NCI-H345 treated with DMSO at 0.1 percent for 48 hours (cell line): ENCODE measurements around the gene ZNF862.

Source experiments
- DNase-seq: peaks from one replicate; lab custom pipeline; 2025; ENCODE audit not compliant: unreplicated experiment; lab: John Stamatoyannopoulos, UW

The ZNF862 gene

DNA sequence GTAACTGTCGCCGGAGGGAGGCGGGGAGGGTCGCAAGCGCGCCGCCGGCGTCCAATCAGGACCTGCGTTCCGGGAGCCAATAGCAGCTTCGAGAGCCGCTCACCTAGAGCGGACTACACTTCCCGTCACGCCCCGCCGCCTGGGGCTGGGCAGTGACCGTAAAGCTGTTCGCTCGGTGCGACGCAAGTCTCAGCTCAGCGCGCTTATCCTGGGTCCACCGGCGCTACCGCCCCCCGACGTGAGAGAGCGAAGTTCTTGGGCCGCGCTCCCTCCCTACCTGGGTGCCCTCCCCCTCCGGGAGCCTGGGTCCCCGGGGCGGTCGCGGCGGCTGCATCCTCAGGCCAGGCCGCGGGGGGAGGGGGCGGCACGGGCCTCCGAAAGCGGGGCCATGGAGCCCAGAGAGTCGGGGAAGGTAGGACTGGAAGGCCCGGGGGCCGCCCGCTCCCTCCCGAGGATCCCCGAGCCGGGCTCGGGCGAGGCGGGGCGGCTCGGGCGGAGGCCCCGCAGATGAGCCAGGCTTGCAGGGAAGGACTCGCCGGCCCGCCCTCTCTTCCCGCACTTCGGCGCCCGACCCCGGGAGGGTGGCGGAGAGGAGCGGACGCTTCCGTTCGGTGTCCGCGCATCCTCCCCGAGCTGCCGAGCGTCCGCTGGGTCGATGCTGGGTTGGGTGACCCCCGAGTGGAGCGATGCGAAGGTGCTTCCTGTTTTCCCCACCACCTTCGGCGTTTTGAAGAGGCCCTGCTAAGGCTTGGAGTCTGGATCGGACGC lies at the start of gene ZNF862:
TSS of gene ZNF862 (plus strand) at position 152 of the 768 bp plus-strand sequence. CDS start at position 389, 237 bp downstream.
- peak; percentile 86 for DNase-seq

DNA sequence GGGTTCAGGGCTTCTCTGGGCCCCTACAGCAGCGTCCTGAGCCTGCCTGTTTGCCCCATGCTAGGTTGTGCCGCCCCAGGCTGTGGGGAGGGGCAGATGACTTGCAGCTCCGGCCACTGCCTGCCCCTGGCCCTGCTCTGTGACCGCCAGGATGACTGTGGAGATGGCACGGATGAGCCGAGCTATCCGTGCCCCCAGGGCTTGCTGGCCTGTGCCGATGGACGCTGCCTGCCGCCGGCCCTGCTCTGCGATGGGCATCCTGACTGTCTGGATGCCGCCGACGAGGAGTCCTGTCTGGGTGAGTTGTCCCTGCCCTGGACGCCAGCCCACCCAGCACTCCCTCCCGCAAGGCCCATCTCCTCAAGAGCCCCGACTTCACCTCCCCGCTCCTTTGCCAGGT lies 49.1 kb upstream of the ZNF862 start:
- DNase-seq, result no peak

DNA sequence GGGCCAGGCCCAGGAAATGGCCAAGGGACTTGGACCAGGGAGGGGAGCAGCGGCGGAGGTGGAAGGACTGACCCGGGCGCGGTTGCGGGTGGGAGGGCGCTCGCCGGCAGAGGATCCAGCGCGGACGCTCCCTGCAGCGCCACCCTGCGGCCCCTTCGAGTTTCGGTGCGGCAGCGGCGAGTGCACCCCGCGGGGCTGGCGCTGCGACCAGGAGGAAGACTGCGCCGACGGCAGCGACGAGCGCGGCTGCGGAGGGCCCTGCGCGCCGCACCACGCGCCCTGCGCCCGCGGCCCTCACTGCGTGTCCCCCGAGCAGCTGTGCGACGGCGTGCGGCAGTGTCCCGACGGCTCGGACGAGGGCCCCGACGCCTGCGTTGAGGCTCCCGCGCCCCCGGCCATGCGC lies 48.0 kb upstream of the ZNF862 start:
- no peak for DNase-seq

DNA sequence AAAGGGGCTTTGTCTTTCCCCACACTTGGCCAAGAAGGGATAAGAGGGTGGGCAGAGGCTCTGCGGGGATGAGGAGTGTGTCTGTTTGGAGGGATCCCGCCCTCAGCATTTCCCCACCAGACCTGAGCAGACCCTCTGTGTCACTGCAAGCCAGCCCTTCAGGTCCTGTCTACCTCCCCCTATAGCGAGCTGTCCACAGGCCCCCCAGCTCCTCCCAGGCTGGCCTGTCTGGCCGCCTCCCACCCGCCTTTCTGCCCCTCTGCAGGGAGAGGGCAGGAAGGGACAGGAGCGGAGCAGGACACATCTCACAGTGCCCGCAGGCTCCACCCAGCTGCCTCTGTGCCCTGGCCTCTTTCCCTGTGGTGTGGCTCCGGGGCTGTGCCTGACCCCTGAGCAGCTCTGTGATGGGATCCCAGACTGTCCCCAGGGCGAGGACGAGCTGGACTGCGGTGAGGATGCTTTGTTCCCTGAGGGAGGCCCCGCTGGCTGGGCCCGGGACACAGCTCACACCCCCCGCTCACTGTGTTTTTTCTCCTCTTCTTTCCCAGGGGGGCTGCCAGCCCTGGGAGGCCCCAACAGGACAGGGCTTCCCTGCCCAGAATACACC lies 47.3 kb upstream of the ZNF862 start:
- no peak for DNase-seq

DNA sequence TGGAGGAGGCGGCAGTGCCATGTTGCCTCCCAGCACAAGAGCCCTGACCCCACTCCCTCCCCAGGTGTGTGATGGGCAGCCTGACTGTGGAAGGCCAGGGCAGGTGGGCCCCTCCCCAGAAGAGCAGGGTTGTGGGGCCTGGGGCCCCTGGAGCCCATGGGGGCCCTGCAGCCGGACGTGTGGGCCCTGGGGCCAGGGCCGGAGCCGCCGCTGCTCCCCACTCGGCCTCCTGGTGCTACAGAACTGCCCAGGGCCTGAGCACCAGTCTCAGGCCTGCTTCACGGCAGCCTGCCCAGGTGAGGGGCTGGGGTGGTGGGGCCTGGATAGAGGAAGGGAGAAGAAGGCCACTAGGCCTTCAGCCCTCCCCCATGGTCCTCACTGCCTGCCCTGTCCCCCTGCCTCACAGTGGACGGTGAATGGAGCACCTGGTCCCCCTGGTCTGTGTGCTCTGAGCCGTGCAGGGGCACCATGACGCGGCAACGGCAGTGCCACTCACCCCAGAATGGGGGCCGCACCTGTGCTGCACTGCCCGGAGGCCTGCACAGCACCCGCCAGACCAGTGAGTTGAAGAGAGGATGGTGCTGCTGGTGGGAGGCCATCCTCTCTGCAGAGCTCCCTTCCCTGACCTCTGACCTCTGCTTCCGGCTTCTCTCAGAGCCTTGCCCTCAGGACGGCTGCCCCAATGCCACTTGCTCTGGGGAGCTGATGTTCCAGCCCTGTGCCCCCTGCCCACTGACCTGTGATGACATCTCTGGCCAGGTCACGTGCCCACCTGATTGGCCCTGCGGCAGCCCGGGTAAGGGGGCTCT lies 46.6 kb upstream of the ZNF862 start:
- no peak for DNase-seq

DNA sequence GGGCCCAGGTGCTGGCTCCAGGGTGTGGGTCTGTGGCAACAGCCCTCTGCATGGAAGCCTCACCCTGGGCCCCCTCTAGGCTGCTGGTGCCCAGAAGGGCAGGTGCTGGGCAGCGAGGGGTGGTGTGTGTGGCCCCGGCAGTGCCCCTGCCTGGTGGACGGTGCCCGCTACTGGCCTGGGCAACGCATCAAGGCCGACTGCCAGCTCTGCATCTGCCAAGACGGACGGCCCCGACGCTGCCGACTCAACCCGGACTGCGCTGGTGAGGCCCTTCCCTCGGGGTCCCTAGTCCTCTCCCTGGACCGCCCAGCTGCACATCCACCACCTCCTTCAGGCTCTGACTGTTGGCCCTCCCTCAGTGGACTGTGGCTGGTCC lies 46.0 kb upstream of the ZNF862 start:
- no peak for DNase-seq

DNA sequence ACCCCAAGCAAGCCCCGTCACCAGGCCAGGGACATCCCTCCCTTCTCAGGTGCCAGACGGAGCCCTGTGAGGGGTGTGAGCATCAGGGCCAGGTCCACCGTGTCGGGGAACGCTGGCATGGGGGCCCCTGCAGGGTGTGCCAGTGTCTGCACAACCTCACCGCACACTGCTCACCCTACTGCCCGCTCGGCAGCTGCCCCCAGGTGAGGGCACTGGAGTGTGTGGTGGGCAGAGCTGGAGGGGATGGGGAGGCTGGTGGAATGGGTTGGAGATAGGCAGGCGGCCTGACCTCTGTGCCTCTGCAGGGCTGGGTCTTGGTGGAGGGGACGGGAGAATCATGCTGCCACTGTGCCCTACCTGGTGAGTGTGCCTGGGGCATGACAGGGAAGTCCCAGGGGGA lies 44.9 kb upstream of the ZNF862 start:
- no peak for DNase-seq

DNA sequence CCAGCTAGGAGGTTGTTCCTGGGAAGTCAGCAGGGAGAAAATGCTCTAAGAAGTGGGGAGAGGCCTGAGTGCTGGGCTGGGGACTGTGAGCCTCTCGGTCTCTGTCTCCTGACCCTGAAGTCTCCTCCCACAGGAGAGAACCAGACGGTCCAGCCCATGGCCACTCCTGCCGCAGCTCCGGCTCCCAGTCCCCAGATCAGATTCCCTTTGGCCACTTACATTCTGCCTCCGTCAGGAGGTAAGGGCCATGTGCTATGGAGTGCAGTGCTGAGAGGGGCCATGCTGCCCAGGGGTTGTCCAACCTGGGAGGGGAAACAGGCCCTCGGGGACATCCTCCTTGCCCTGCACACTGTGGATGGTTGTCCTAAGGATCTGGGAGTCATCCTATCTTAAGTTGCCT lies 43.5 kb upstream of the ZNF862 start:
- no peak for DNase-seq

DNA sequence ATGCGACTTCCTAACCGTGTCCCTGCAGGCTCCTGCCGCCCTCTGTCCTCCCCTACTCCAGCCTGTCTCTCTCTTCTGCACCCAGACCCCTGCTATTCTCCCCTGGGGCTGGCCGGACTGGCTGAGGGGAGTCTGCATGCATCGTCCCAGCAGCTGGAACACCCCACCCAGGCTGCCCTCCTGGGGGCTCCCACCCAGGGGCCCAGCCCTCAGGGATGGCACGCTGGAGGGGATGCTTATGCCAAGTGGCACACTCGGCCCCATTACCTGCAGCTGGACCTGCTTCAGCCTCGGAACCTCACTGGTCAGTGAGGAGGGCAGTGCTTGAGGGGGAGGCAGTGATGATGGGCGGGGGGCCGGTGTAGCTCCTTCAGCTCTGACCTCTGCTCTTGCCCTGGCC lies 43.0 kb upstream of the ZNF862 start:
- DNase-seq, result no peak

DNA sequence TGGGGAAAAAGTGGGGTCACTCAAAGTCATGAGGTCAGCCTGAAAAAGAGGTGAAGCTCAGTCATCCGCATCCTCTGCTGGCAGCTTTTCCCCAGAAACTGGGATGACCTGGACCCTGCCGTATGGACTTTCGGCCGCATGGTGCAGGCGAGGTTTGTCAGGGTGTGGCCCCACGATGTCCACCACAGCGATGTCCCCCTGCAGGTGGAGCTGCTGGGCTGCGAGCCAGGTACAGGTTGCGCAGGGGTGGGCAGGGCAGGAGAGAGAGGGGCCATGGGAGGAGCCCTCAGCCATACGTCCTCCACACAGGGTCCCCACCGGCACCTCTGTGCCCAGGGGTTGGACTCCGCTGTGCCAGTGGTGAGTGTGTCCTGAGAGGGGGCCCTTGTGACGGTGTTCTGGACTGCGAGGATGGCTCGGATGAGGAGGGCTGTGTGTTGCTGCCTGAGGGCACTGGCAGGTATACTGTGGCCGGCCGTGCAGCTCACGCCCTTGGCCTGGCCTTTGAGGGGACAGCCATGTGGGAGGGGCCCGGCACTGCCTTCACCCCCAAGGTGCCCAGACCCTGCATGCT lies 41.8 kb upstream of the ZNF862 start:
- DNase-seq, result no peak

DNA sequence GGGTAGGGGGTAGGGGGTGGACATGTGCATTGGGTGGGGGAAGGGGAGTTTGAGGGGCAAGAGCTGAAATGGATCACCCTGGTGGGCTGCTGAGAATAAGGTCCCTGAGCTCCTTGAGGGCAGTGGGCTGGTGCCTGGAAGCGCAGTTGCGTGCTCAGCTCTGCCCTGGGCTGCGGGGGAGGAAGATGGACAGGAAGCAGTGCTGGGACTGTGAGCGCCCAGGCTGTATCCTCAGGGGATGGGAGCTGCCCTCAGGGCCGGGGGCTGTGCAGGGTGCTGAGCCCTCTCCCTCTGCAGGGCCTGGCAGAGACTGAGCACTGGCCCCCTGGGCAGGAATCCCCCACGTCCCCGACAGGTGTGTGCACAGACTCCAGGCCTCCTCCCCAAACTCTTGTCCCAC lies 40.4 kb upstream of the ZNF862 start:
- no peak for DNase-seq

DNA sequence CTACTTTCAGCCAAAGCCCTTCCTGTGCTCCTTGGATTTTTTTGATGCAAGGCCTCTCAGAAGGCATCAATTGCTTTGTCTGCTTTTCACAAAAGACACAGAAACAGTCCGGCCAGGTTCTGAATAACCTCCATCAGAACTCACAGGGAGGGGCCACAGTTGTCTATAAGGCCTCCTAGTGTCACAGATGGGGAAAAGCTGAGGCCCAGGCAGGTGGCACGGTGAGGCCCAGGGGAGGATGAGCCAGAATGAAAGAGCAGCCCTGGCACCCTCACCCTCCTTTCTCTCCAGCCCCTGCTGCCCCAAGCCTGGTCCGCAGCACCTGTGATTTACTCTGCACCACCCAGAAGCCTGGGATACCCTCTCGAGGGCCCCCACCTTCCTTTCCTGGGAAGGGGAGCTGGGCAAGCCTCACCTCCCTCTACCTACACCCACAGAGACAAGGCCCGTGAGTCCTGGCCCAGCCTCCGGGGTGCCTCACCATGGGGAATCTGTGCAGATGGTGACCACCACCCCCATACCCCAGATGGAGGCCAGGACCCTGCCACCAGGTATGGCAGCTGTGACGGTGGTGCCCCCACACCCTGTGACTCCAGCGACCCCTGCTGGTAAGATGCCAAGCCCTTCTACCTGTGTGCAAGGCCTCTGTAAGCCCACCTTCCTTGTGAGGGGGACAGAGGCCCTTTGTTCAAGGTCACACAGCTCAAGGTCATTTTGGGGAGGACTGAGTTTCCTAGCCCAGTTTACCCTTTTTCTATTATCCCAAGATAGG lies 38.6 kb upstream of the ZNF862 start:
- DNase-seq, result no peak

DNA sequence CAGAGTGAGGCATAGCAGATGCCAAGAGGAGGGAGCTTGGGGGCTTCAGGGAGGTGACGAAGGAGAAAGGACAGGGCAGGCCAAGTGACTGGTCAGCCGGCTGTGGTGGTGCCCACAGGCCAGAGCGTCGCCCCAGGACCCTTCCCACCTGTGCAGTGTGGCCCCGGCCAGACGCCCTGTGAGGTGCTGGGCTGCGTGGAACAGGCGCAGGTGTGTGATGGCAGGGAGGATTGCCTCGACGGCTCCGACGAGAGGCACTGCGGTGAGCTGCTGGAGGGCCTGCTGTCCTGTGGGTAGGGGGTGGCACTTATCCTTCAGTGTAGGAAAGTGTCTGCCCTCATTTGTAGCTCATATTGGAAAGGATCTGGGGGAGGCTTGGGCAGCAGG lies 38.0 kb upstream of the ZNF862 start:
- no peak for DNase-seq

DNA sequence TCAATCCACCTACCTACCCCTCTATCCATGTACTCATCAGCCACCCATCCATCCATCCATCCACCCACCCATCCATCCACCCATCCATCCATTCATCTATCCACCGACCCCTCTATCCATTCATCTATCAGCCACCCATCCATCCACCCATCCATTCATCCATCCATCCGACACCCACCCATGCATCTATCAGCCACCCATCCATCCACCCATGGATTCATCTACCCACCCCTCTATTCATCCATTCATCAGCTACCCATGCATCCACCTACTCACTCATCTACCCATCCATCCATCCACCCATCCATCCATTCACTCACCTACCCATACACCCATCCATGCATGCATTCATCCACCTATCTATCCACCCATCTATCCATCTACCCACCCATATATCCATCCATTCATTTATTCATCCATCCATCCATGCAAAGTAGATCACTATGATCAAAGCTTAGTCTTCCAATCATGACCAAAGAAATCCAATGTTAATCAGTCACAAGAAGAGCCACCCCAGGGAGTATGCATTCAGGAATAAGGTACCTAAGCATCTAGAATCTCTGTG lies 37.1 kb upstream of the ZNF862 start:
- DNase-seq, result no peak

DNA sequence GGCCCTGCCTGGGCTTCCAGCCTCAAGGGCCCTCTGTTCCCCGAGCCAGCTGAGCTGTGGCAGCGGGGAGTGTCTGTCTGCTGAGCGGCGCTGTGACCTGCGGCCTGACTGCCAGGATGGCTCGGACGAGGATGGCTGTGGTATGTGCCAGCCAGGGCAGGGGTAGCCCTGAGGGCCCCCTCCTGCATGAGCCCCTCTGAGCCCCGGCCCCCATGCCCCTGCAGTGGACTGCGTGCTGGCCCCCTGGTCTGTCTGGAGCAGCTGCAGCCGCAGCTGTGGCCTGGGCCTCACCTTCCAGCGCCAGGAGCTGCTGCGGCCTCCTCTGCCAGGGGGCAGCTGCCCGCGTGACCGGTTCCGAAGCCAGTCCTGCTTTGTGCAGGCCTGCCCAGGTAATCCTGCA lies 36.4 kb upstream of the ZNF862 start:
- no peak for DNase-seq

DNA sequence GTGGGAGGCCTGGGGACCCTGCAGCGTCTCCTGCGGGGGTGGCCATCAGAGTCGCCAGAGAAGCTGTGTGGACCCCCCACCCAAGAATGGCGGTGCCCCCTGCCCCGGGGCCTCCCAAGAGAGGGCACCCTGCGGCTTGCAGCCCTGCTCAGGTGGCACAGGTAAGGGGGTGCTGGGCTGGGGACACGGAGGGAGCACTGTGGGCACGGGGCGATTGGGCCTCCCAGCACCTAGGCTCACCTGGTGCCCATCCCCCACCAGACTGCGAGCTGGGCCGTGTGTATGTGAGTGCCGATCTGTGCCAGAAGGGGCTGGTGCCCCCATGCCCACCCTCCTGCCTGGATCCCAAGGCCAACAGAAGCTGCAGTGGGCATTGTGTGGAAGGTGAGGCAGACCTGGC lies 35.2 kb upstream of the ZNF862 start:
- DNase-seq, result no peak

DNA sequence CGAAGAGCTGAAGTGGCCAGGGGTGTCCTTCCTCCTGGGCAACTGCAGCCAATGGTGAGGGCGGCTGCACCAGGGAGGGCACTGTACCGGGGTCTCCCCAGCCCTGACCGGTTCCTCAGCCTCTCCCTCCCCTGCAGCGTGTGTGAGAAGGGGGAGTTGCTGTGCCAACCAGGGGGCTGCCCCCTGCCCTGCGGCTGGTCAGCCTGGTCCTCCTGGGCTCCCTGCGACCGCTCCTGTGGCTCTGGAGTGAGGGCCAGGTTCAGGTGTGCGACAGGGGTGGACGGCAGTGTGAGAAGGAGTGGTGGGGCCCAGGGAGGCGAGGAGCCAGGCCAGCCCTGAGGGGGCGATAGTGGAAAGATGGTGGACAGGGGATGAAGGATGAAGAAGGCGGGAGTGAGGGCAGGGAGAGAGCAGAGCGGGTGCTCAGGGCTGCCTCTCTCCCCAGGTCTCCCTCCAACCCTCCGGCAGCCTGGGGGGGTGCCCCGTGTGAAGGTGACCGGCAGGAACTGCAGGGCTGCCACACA lies 34.6 kb upstream of the ZNF862 start:
- no peak for DNase-seq

DNA sequence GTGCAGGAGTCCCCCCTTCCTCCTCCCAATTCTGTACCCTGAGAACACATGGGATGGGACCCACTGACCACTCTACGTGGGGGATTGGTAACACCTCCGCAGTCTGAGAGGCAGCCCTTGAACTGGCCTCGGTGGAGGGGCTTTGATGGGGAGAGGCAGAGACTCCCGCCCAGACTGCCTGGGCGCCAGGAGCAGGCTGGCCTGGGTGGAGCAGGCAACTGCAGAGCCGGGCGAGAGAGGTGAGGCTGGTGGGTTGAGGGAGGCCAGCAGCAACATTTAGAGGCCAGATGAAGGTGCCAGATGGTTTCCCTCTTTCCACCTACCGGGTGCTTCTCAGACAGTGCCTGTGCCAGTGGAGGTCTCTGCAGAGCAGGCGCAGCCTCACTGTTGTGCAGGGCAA lies 34.1 kb upstream of the ZNF862 start:
- DNase-seq, result no peak

DNA sequence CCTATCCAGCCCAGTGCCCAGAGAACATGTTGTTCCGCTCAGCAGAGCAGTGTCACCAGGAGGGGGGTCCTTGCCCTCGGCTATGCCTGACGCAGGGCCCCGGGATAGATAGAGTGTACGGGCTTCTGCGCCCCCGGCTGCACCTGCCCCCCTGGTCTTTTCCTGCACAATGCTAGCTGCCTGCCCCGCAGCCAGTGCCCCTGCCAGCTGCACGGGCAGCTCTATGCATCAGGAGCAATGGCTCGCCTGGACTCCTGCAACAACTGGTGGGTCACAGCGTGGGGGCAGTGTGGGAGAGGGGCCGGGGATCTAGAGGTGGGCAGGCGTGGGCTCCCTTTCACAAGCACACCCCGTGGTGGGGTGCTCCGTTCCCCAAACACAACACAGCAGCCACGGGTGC lies 31.4 kb upstream of the ZNF862 start:
- DNase-seq, result no peak

DNA sequence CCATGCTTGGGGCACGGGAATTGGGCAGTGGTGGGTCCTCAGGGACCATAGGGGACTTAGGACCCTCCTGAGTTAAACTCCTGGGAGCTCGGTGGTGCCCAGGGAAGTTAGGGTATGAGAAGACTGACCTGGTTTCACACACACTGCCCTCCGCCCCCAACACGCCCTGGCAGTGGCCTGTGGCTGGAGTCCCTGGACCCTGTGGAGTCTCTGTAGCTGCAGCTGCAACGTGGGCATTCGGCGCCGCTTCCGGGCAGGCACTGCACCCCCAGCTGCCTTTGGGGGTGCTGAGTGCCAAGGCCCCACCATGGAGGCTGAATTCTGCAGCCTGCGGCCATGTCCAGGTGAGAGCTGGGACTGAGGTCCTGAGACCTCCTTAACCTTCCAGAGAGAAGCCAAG lies 29.9 kb upstream of the ZNF862 start:
- DNase-seq, result no peak

DNA sequence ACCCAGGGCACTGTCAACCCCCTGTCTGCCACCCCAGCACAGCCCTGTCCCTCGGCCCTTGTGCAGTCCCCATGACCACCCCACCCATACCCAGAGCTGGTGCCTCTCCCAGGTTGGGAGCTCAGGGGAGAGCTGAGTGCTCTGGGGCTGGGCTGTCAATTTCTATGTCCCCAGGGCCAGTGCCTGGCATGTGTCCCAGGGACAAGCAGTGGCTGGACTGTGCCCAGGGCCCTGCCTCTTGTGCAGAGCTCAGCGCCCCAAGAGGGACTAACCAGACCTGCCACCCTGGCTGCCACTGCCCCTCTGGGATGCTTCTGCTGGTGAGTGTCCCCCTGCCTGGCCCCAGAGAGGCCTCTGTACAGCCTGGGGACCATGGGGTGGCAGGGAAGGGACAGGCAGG lies 29.0 kb upstream of the ZNF862 start:
- no peak for DNase-seq
